VCaP (cell line): ENCODE results near the gene JMJD7.

Source experiments
- H3K27ac ChIP-seq: fragments of 450-650 bp; 2 replicates; pipeline ENCODE4 v1.5.1; 2017
- CTCF ChIP-seq: fragments of 450-650 bp; conservative IDR thresholded peaks from 2 replicates; pipeline ENCODE4 v1.5.1; 2017; ENCODE audit warnings: mild to moderate bottlenecking, moderate library complexity

Gene JMJD7

GRCh38 chr15:41827880-41828806, at the start of gene JMJD7:
Gene JMJD7, plus strand, starts transcription at chr15:41828092. Its CDS starts 33 bp downstream, at chr15:41828125.
- TF ChIP-seq CTCF, result no peak
- peak within 1 kb of the TSS; percentile 94 for H3K27ac ChIP-seq

GRCh38 chr15:41778521-41778920, 49.4 kb upstream of the JMJD7 start:
- TF ChIP-seq CTCF, result no peak
- H3K27ac ChIP-seq, result no peak overlapping the region

- H3K27ac ChIP-seq, result no peak overlapping the region
- no peak for TF ChIP-seq CTCF
These were observed 48.2 kb upstream of the JMJD7 start for GRCh38 chr15:41779662-41780157.

GRCh38 chr15:41780266-41780665, 47.6 kb upstream of the JMJD7 start:
- no peak overlapping the region for H3K27ac ChIP-seq
- no peak for TF ChIP-seq CTCF

- no peak overlapping the region for H3K27ac ChIP-seq
- no peak for TF ChIP-seq CTCF
These were observed 47.2 kb upstream of the JMJD7 start for GRCh38 chr15:41780727-41781126.

- no peak for TF ChIP-seq CTCF
- H3K27ac ChIP-seq, result no peak overlapping the region
These were observed 45.3 kb upstream of the JMJD7 start for GRCh38 chr15:41782371-41783282.

- TF ChIP-seq CTCF, result no peak
- no peak overlapping the region for H3K27ac ChIP-seq
These were observed 44.6 kb upstream of the JMJD7 start for GRCh38 chr15:41783296-41783695.
